PC-3 (cell line): ENCODE results near the gene SLC26A8.

Source experiments
- CTCF ChIP-seq: fragments of 300-600 bp; sonication (generic); conservative IDR thresholded peaks from 2 replicates; pipeline ENCODE4 v1.5.1; 2017; ENCODE audit warnings: antibody characterized with exemption, low read depth, mild to moderate bottlenecking, low read length
- EZH2phosphoT487 ChIP-seq: fragments of 300-600 bp; sonication (generic); IDR thresholded peaks from 2 replicates; pipeline ENCODE4 v1.6.1; 2018; ENCODE audit warnings: mild to moderate bottlenecking, antibody characterized with exemption, low read length, borderline replicate concordance

DNA sequence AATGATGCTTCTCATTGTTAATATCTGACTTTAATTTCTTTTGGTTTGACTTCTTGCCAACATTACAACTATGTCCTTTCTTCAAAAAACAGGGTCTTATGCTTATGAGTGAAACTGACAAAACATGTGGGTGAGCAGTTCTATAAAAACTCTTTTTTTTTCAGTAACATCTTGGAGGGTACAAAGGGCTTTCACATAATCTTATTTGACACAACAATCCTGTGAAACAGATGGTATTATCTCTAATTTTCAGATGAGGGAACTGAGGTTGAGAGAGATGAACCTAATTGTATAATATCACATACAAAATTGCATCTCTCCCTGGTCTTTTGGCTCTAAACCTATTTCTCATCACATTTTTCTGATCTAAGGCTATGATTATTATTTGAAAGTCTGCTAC is 41.5 kb upstream of the SLC26A8 start:
- TF ChIP-seq CTCF (no peak), EZH2phosphoT487 (no peak)
